HCT116 (cell line): ENCODE data around the gene FLT3. TPM values are rescaled to one million over a fixed set of nuclear protein-coding genes. Genes with fewer than 3 reads are reported as not detected.

ENCODE experiments used
- ATAC-seq: fragments of 200-7000 bp; cut with Tn5 transposase; 2 replicates; pipeline ENCODE4 v1.9.1; 2020; ENCODE audit warnings: mild to moderate bottlenecking, moderate library complexity
- BruUV-seq: library from RNA; stranded (reverse); fragments of 400-500 nt; replicated peaks from 2 replicates; lab custom pipeline; 2021; lab: Mats Ljungman, UMichigan
- CTCF ChIA-PET: fragments of 300-600 bp; sonication (Branson Sonifier 250); formaldehyde crosslinking; loops from one replicate; lab custom pipeline; 2021; ENCODE audit warnings: antibody characterized with exemption; lab: Charles Lee
- POLR2A ChIA-PET: fragments of 300-600, 350-600 bp; sonication (Branson Sonifier 250); formaldehyde crosslinking; loops from one replicate; lab custom pipeline; 2021; ENCODE audit warnings: antibody characterized with exemption; lab: Charles Lee
- RAD21 ChIA-PET, 2 experiments: fragments of 300-600 bp; sonication (Branson Sonifier 250); formaldehyde crosslinking; loops; one replicate each; lab custom pipeline; 2023; ENCODE audit warnings: low total read pairs in 2 of 2; ENCODE audit not compliant: uncharacterized antibody in 2 of 2, unreplicated experiment in 2 of 2, low non-redundant PET in 1 of 2; lab: Charles Lee
- DNase-seq: peaks from one replicate; pipeline ENCODE4 v3.0.0-alpha.2; 2010; ENCODE audit warnings: low read depth, low spot score
- H2AFZ ChIP-seq: fragments of 200-600 bp; shearing (Covaris generic), sonication (generic); 2 replicates; pipeline ENCODE4 v1.6.1; 2017; ENCODE audit warnings: low read depth, mixed run types, mixed read lengths, antibody characterized with exemption, low read length; ENCODE audit not compliant: poor library complexity, severe bottlenecking
- H3K27ac ChIP-seq: 2 replicates; pipeline ENCODE4 v1.5.1; 2012; ENCODE audit warnings: low read depth, low read length
- H3K27me3 ChIP-seq: fragments of 200-600 bp; sonication (generic); 2 replicates; pipeline ENCODE4 v1.6.1; 2016; ENCODE audit warnings: mixed run types, low read length, mixed read lengths; ENCODE audit not compliant: insufficient read depth
- H3K36me3 ChIP-seq, 2 experiments: fragments of 200-500 bp in 1 of 2; fragments of 200-600 bp in 1 of 2; sonication (Bioruptor generic) in 1 of 2; sonication (generic) in 1 of 2; 2 replicates each; pipeline versions ENCODE4 v1.5.1 to v1.6.1; 2014 to 2016; ENCODE audit warnings: low read length in 2 of 2, inconsistent platforms in 1 of 2, mixed read lengths in 1 of 2, mixed run types in 1 of 2; ENCODE audit not compliant: insufficient read depth in 2 of 2, control insufficient read depth in 1 of 2
- H3K4me1 ChIP-seq, 2 experiments: fragments of 200-600 bp in 1 of 2; sonication (generic) in 1 of 2; 2 replicates each; pipeline versions ENCODE4 v1.5.1 to v1.6.1; 2012 to 2017; ENCODE audit warnings: low read length in 2 of 2, inconsistent platforms in 1 of 2, mild to moderate bottlenecking in 1 of 2, mixed read lengths in 1 of 2, mixed run types in 1 of 2, moderate library complexity in 1 of 2; ENCODE audit not compliant: insufficient read depth in 2 of 2, control insufficient read depth in 1 of 2
- H3K4me2 ChIP-seq: fragments of 200-600 bp; sonication (generic); 2 replicates; pipeline ENCODE4 v1.6.1; 2017; ENCODE audit warnings: mixed run types, low read length, mixed read lengths
- H3K4me3 ChIP-seq, 2 experiments: fragments of 200-600 bp in 1 of 2; sonication (generic) in 1 of 2; replicated peaks in 1 of 2; 2 replicates each; pipeline ENCODE4 v1.5.1; 2011 to 2016; ENCODE audit warnings: low read length in 2 of 2, control low read depth in 1 of 2, low read depth in 1 of 2, mild to moderate bottlenecking in 1 of 2, mixed read lengths in 1 of 2, mixed run types in 1 of 2
- H3K79me2 ChIP-seq: fragments of 200-600 bp; sonication (generic); 2 replicates; pipeline ENCODE4 v1.6.1; 2017; ENCODE audit warnings: mild to moderate bottlenecking, mixed run types, low read length, moderate library complexity, mixed read lengths; ENCODE audit not compliant: insufficient read depth
- H3K9ac ChIP-seq: fragments of 200-600 bp; sonication (generic); 2 replicates; pipeline ENCODE4 v1.6.1; 2016; ENCODE audit warnings: low read length, mixed read lengths
- H3K9me2 ChIP-seq: fragments of 200-600 bp; sonication (generic), shearing (Covaris generic); 2 replicates; pipeline ENCODE4 v1.6.1; 2017; ENCODE audit warnings: mixed run types, mild to moderate bottlenecking, moderate library complexity; ENCODE audit not compliant: insufficient read depth
- H3K9me3 ChIP-seq, 2 experiments: fragments of 200-500 bp in 1 of 2; fragments of 200-600 bp in 1 of 2; sonication (Bioruptor generic) in 1 of 2; sonication (generic) in 1 of 2; 2 replicates each; pipeline ENCODE4 v1.6.1; 2014 to 2017; ENCODE audit warnings: low read length in 2 of 2, mixed read lengths in 2 of 2, inconsistent platforms in 1 of 2, low read depth in 1 of 2, mild to moderate bottlenecking in 1 of 2, mixed run types in 1 of 2, moderate library complexity in 1 of 2; ENCODE audit not compliant: control insufficient read depth in 1 of 2, insufficient read depth in 1 of 2
- H4K20me1 ChIP-seq: fragments of 200-600 bp; sonication (generic), shearing (Covaris generic); 2 replicates; pipeline ENCODE4 v1.6.1; 2017; ENCODE audit warnings: mixed run types, mild to moderate bottlenecking, moderate library complexity; ENCODE audit not compliant: insufficient read depth
- ATF3 ChIP-seq: IDR thresholded peaks from 2 replicates; pipeline ENCODE4 v1.6.1; 2012
- CEBPB ChIP-seq: IDR thresholded peaks from 2 replicates; pipeline ENCODE4 v1.6.1; 2012; ENCODE audit warnings: low read depth
- CTCF ChIP-seq, 3 experiments: fragments of 200-600 bp in 1 of 3; sonication (generic) in 1 of 3; IDR thresholded peaks in 2 of 3; conservative IDR thresholded peaks in 1 of 3; 2 replicates each; pipeline ENCODE4 v1.5.1; 2012 to 2017; ENCODE audit warnings: low read depth in 2 of 3, low read length in 2 of 3, antibody characterized with exemption in 1 of 3, borderline replicate concordance in 1 of 3, control low read depth in 1 of 3, mild to moderate bottlenecking in 1 of 3, mixed read lengths in 1 of 3, mixed run types in 1 of 3, moderate library complexity in 1 of 3; ENCODE audit not compliant: insufficient read depth in 1 of 3
- EGR1 ChIP-seq: IDR thresholded peaks from 2 replicates; pipeline ENCODE4 v1.6.1; 2012; ENCODE audit warnings: low read depth
- EZH2 ChIP-seq: fragments of 200-600 bp; sonication (generic); IDR thresholded peaks from 2 replicates; pipeline ENCODE4 v1.6.1; 2017; ENCODE audit warnings: antibody characterized with exemption, mixed run types
- FOSL1 ChIP-seq: IDR thresholded peaks from 2 replicates; pipeline ENCODE4 v1.6.1; 2012; ENCODE audit warnings: low read depth
- JUND ChIP-seq: IDR thresholded peaks from 2 replicates; pipeline ENCODE4 v1.6.1; 2012
- REST ChIP-seq: IDR thresholded peaks from 2 replicates; pipeline ENCODE4 v1.6.1; 2012; ENCODE audit warnings: low read depth
- SIN3A ChIP-seq: IDR thresholded peaks from 2 replicates; pipeline ENCODE4 v1.6.1; 2012; ENCODE audit warnings: low read depth
- YY1 ChIP-seq: IDR thresholded peaks from 2 replicates; pipeline ENCODE4 v1.6.1; 2011; ENCODE audit warnings: low read length, low read depth, moderate library complexity, mild to moderate bottlenecking; ENCODE audit not compliant: insufficient replicate concordance; ENCODE audit errors: extremely low read depth
- ZBTB33 ChIP-seq: IDR thresholded peaks from 2 replicates; pipeline ENCODE4 v1.6.1; 2011; ENCODE audit warnings: mild to moderate bottlenecking, low read length, moderate library complexity; ENCODE audit not compliant: insufficient replicate concordance; ENCODE audit errors: extremely low read depth
- intact Hi-C: fragments of 100-400 bp; cut with micrococcal nuclease; formaldehyde crosslinking; loops from 2 replicates; pipeline ENCODE4 v1.10.0; 2022
- total RNA-seq: library from RNA; stranded (reverse); gene quantifications from one replicate; pipeline ENCODE4 v1.2.1, GENCODE V29; 2021; ENCODE audit not compliant: unreplicated experiment

The FLT3 gene
- total RNA-seq, 1 experiment from 2014 or later, result 0.17 TPM

GRCh38 chr13:27967203-27967735, 133.1 kb downstream of the FLT3 start:
- Histone ChIP-seq H3K27me3 (no peaks in the 10 kb centered on the region), H3K9me3 (no peaks in the 10 kb centered on the region), H3K9ac (peak overlapping the region; percentile 94), H3K79me2 (peaks cover 40% of the 10 kb centered on the region), H3K4me2 (peak overlapping the region; percentile 97), H2AFZ (no peak overlapping the region), H3K27ac (peak overlapping the region; percentile 83), H4K20me1 (no peaks in the 10 kb centered on the region), H3K4me3 (peak overlapping the region; percentile 81 to 84)
- ChIA-PET POLR2A (no interaction called here), CTCF (interaction anchor here (1.8 to 2.9 kb wide), 4 partner anchors 13 to 605 kb away, joined by 6 to 14 read pairs (median 12); no protein-coding TSS in a partner anchor), RAD21 (no interaction called here)
- BruUV-seq, result TSS peak; percentile 37
- intact Hi-C loops, result loop anchor here (5.0 kb wide), 1 partner anchor 585 kb away; no protein-coding TSS in a partner anchor
- ATAC-seq, result no peak
- TF ChIP-seq SIN3A (no peak), CTCF (IDR thresholded peaks at IDR 0.05 in 2 of 3, conservative IDR thresholded peaks at IDR 0.05 in 1 of 3; ENCODE audit: borderline replicate concordance in 1 of 3, insufficient read depth in 1 of 3, low read depth in 2 of 3, low read length in 2 of 3) (no peak), YY1 (no peak), ZBTB33 (no peak), FOSL1 (no peak), EGR1 (no peak), EZH2 (no peak), ATF3 (no peak), JUND (no peak), REST (no peak), CEBPB (no peak)
- TF ChIP-seq, all 23 proteins: peak for 0
- Histone ChIP-seq H3K36me3 (peaks cover 0 to 4% of the 10 kb centered on the region in 2 experiments; a peak in 1 of 4 replicates), H3K4me1 (peaks cover 6 to 20% of the 10 kb centered on the region in 2 experiments; a peak in 3 of 4 replicates), H3K9me2 (no peaks in the 10 kb centered on the region)
- no peak for DNase-seq
